HUES64 (cell line): ENCODE data around the gene TIMM44.
"Not testable (repeated sequence)": the region's sequence is repeated elsewhere in the genome, so short reads cannot be mapped to it uniquely, and the experiment has no call there.

Source experiments
- H3K27ac ChIP-seq: 2 replicates; pipeline ENCODE4 v1.7.0; 2013; ENCODE audit warnings: low read depth, low read length, inconsistent platforms
- H3K27me3 ChIP-seq: 2 replicates; pipeline ENCODE4 v1.6.1; 2013; ENCODE audit warnings: mild to moderate bottlenecking, low read length; ENCODE audit not compliant: insufficient read depth
- H3K36me3 ChIP-seq: 2 replicates; pipeline ENCODE4 v1.6.1; 2013; ENCODE audit warnings: mild to moderate bottlenecking, low read length; ENCODE audit not compliant: insufficient read depth
- H3K4me1 ChIP-seq: 2 replicates; pipeline ENCODE4 v1.6.1; 2013; ENCODE audit warnings: mild to moderate bottlenecking, low read length, moderate library complexity; ENCODE audit not compliant: insufficient read depth
- H3K4me3 ChIP-seq: 2 replicates; pipeline ENCODE4 v1.5.1; 2013; ENCODE audit warnings: mild to moderate bottlenecking, low read length, moderate library complexity
- H3K9ac ChIP-seq: 2 replicates; pipeline ENCODE4 v1.6.1; 2013; ENCODE audit warnings: mild to moderate bottlenecking, low read depth, low read length
- H3K9me3 ChIP-seq: 2 replicates; pipeline ENCODE4 v1.6.1; 2013; ENCODE audit warnings: low read depth, low read length; ENCODE audit not compliant: insufficient read depth
- WGBS: fragments of 150-250, 120-280 bp; methylation state at CpG from one replicate; pipeline ENCODE4 v1.1.7; 2013; ENCODE audit warnings: missing lambda C conversion rate; 5-methylcytosine and 5-hydroxymethylcytosine counted together

TIMM44 gene

GRCh38 chr19:7922836-7923195 is 20.6 kb downstream of the TIMM44 start:
- no peak overlapping the region for H3K9ac ChIP-seq
- H3K27me3 ChIP-seq: peaks cover 14% of the 10 kb centered on the region
- H3K36me3 ChIP-seq: peaks cover 14% of the 10 kb centered on the region; the same call in 1 of the 2 replicates
- no peak overlapping the region for H3K27ac ChIP-seq
- no peak overlapping the region for H3K4me3 ChIP-seq
- 92% methylated on average over 8 of the region's 8 CpGs for WGBS
- peaks cover 5% of the 10 kb centered on the region; the same call in 1 of the 2 replicates for H3K4me1 ChIP-seq
- no peaks in the 10 kb centered on the region for H3K9me3 ChIP-seq

DNA sequence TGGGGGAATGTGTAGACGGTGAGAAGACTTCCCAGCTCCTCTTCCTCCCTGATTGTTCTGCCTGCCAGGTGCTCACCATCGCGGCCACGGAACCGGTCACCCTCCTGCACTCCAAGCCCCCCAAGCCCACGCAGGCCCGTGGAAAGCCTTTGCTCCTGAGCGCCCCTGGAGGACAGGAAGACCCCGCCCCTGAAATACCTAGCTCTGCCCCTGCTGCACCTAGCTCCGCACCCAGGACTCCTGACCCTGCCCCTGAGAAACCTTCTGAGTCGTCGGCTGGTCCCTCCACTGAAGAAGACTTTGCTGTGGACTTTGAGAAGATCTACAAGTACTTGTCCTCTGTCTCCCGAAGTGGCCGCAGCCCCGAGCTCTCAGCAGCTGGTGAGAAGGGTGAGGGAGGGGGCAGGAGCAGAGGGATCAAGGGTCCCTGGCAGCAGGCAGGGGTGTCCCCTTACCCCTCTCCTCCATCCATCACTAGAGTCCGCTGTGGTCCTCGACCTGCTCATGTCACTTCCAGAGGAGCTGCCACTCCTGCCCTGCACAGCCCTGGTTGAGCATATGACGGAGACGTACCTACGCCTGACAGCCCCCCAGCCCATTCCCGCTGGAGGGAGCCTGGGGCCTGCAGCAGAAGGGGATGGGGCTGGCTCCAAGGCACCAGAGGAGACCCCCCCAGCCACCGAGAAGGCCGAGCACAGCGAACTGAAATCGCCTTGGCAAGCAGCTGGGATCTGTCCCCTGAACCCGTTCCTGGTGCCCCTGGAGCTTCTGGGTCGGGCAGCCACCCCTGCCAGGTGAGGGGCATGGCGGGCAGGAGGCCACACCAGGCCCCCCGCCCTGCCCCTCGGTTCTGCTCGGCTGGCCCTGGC is 21.3 kb downstream of the TIMM44 start:
- Histone ChIP-seq H3K36me3 (peaks cover 14% of the 10 kb centered on the region; the same call in 1 of the 2 replicates), H3K9me3 (no peaks in the 10 kb centered on the region), H3K9ac (no peak overlapping the region), H3K4me3 (no peak overlapping the region; the same call in 1 of the 2 replicates), H3K4me1 (peaks cover 5% of the 10 kb centered on the region; the same call in 1 of the 2 replicates), H3K27ac (no peak overlapping the region), H3K27me3 (peaks cover 20% of the 10 kb centered on the region)
- 94% methylated on average over 31 of the region's 31 CpGs for WGBS

DNA sequence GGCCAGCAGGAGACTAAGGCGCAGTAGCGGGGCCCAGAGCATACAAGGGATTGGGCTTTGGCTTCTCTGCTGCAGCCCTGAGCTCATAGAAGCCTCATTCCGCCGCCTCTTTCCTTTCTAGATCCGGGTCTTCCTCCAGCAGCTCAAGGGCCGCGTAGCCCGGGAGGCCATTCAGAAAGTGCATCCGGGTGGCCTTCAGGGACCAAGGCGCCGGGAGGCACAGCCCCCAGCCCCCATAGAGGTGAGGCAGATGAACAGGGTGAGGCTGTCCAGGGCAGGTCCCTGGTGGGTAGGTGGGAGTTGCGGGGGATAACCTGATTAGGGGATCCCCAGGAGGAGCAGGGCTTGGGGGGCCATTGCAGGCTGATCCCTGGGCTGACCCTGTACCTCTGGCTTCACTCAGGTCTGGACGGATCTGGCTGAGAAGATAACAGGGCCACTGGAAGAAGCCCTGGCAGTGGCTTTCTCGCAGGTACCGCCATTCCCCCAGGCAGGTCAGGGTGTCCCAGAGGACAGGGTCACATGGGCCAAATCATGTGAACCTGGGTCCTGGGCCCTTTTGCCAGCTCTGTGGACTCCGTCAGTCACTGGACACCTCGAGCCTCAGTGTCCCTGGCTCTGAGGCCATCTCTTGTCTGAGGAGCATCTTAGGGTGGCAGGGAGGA is 22.0 kb downstream of the TIMM44 start:
- Histone ChIP-seq H3K4me1 (peaks cover 5% of the 10 kb centered on the region; the same call in 1 of the 2 replicates), H3K9ac (peak overlapping the region; percentile 34; the same call in 1 of the 2 replicates), H3K36me3 (peaks cover 14% of the 10 kb centered on the region; the same call in 1 of the 2 replicates), H3K27ac (peak overlapping the region; percentile 71), H3K27me3 (peaks cover 27% of the 10 kb centered on the region), H3K9me3 (no peaks in the 10 kb centered on the region), H3K4me3 (peak overlapping the region; percentile 66)
- WGBS: 83% methylated on average over 17 of the region's 17 CpGs

- 6% methylated on average over 62 of the region's 62 CpGs for WGBS
- peak overlapping the region; percentile 87 for H3K4me3 ChIP-seq
- H3K27ac ChIP-seq: peak overlapping the region; percentile 93
- H3K36me3 ChIP-seq: peaks cover 14% of the 10 kb centered on the region; the same call in 1 of the 2 replicates
- peak overlapping the region; percentile 80 for H3K9ac ChIP-seq
- peaks cover 35% of the 10 kb centered on the region for H3K27me3 ChIP-seq
- no peaks in the 10 kb centered on the region for H3K9me3 ChIP-seq
- peaks cover 5% of the 10 kb centered on the region; the same call in 1 of the 2 replicates for H3K4me1 ChIP-seq
Observed at GRCh38 chr19:7920519-7921301, 22.8 kb downstream of the TIMM44 start.

- Histone ChIP-seq H3K36me3 (peaks cover 14% of the 10 kb centered on the region; the same call in 1 of the 2 replicates), H3K9me3 (no peaks in the 10 kb centered on the region), H3K4me3 (peak within 1 kb of the TSS; percentile 87), H3K27ac (peak within 1 kb of the TSS; percentile 93), H3K4me1 (peaks cover 5% of the 10 kb centered on the region; the same call in 1 of the 2 replicates), H3K27me3 (peaks cover 43% of the 10 kb centered on the region), H3K9ac (peak within 1 kb of the TSS; percentile 80)
- 15% methylated on average over 62 of the region's 62 CpGs for WGBS
Observed at GRCh38 chr19:7919610-7920518, 23.6 kb downstream of the TIMM44 start, which contains the start of gene SNAPC2. SNAPC2 (plus strand) TSS chr19:7920338; CDS start chr19:7920367, 29 bp downstream.

- peaks cover 49% of the 10 kb centered on the region for H3K27me3 ChIP-seq
- H3K4me3 ChIP-seq: peak overlapping the region; percentile 56; the same call in 1 of the 2 replicates
- H3K9me3 ChIP-seq: no peaks in the 10 kb centered on the region
- H3K4me1 ChIP-seq: peaks cover 5% of the 10 kb centered on the region; the same call in 1 of the 2 replicates
- peaks cover 14% of the 10 kb centered on the region; the same call in 1 of the 2 replicates for H3K36me3 ChIP-seq
- H3K27ac ChIP-seq: no peak overlapping the region
- WGBS: 91% methylated on average over 42 of the region's 42 CpGs
- no peak overlapping the region for H3K9ac ChIP-seq
Observed at GRCh38 chr19:7918615-7919421, 24.6 kb downstream of the TIMM44 start.

GRCh38 chr19:7918062-7918614 is 25.3 kb downstream of the TIMM44 start:
- not testable (repeated sequence) for H3K9ac ChIP-seq, H3K27ac ChIP-seq, H3K9me3 ChIP-seq, H3K4me1 ChIP-seq
- Histone ChIP-seq H3K4me3 (peak overlapping the region; percentile 56), H3K27me3 (peaks cover 49% of the 10 kb centered on the region), H3K36me3 (peaks cover 11% of the 10 kb centered on the region; the same call in 1 of the 2 replicates)
- 46% methylated on average over 21 of the region's 29 CpGs for WGBS

- Histone ChIP-seq H3K27me3 (peaks cover 49% of the 10 kb centered on the region), H3K4me1 (peaks cover 5% of the 10 kb centered on the region; the same call in 1 of the 2 replicates), H3K4me3 (peak overlapping the region; percentile 56), H3K9ac (no peak overlapping the region), H3K36me3 (peaks cover 9% of the 10 kb centered on the region; the same call in 1 of the 2 replicates), H3K9me3 (no peaks in the 10 kb centered on the region), H3K27ac (no peak overlapping the region)
- 2% methylated on average over 71 of the region's 71 CpGs for WGBS
Observed at GRCh38 chr19:7917267-7918061, 26.0 kb downstream of the TIMM44 start.

- no peak overlapping the region for H3K27ac ChIP-seq
- no peaks in the 10 kb centered on the region for H3K9me3 ChIP-seq
- H3K4me1 ChIP-seq: peaks cover 5% of the 10 kb centered on the region; the same call in 1 of the 2 replicates
- 5% methylated on average over 12 of the region's 12 CpGs for WGBS
- H3K36me3 ChIP-seq: peaks cover 9% of the 10 kb centered on the region
- H3K9ac ChIP-seq: no peak overlapping the region
- H3K4me3 ChIP-seq: peak overlapping the region; percentile 56
- peaks cover 49% of the 10 kb centered on the region for H3K27me3 ChIP-seq
Observed at GRCh38 chr19:7916955-7917266, 26.6 kb downstream of the TIMM44 start.
